BE2C (cell line): ENCODE results near the gene UBE2E1.

Source experiments
- DNase-seq: peaks from one replicate; pipeline ENCODE4 v3.0.0-alpha.2; 2020
- H3K27me3 ChIP-seq: fragments of 250-450 bp; sonication (Bioruptor Pico); 2 replicates; pipeline ENCODE4 v1.5.1; 2020; ENCODE audit warnings: mild to moderate bottlenecking
- H3K36me3 ChIP-seq: fragments of 250-450 bp; sonication (Bioruptor Pico); 2 replicates; pipeline ENCODE4 v1.5.1; 2020; ENCODE audit warnings: mild to moderate bottlenecking
- H3K4me1 ChIP-seq: fragments of 250-450 bp; sonication (Bioruptor Pico); 2 replicates; pipeline ENCODE4 v1.5.1; 2020
- H3K4me3 ChIP-seq: 2 replicates; pipeline ENCODE4 v1.5.1; 2011; ENCODE audit warnings: low read depth, low read length
- H3K9me3 ChIP-seq: fragments of 250-450 bp; sonication (Bioruptor Pico); 2 replicates; pipeline ENCODE4 v1.5.1; 2020
- TF ChIP-seq, protein P1 (sequence below): IDR thresholded peaks from 2 replicates; pipeline ENCODE4 v1.5.1; 2012; ENCODE audit warnings: mild to moderate bottlenecking, low read depth, low read length

UBE2E1 gene

DNA sequence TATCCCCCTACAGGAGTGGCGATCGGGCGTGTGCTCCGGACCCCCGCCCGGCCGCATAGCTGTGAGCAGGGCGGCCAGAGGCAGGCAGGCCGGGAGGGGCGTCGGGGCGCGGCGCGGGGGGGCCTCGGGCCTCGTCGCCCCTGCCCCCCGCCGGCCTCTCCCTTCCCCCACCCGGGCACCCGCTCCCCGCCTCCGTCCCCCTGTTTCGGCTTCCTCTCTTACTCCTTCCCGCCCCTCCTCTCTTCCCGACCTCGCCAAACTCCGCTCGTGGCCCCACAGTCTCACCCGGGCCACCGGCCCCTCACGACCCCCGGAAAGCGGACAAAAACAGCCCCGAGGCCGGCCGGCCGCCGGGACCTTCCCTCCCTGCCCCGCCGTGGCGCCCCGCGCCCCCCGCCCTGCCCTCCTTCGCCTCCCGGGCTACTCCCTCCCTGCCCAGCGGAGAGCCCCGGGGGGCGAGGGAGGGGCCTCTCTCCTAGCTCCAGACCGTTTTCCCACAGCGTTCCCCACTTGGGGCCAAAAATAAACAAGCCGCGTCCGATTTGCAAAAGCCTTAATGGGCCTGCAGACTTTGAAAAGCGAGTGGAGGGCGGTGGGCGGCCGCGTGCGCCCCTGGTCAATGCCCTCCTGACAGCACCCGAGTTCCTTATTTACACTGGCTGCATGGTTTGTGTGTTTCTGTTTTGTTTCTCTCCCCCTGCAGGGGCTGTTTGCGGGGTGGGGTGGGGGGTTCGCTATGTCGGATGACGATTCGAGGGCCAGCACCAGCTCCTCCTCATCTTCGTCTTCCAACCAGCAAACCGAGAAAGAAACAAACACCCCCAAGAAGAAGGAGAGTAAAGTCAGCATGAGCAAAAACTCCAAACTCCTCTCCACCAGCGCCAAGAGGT lies 1.0 kb downstream of the UBE2E1 start:
- H3K4me3 ChIP-seq: peak overlapping the region; percentile 69
- no peaks in the 10 kb centered on the region for H3K36me3 ChIP-seq
- H3K4me1 ChIP-seq: 0 out of 2 replicates have a peak, but pooled peaks cover 4% of the 10 kb centered on the region
- H3K9me3 ChIP-seq: no peaks in the 10 kb centered on the region
- no peaks in the 10 kb centered on the region for H3K27me3 ChIP-seq
- peak; percentile 9 for DNase-seq
- TF ChIP-seq, protein P1, sequence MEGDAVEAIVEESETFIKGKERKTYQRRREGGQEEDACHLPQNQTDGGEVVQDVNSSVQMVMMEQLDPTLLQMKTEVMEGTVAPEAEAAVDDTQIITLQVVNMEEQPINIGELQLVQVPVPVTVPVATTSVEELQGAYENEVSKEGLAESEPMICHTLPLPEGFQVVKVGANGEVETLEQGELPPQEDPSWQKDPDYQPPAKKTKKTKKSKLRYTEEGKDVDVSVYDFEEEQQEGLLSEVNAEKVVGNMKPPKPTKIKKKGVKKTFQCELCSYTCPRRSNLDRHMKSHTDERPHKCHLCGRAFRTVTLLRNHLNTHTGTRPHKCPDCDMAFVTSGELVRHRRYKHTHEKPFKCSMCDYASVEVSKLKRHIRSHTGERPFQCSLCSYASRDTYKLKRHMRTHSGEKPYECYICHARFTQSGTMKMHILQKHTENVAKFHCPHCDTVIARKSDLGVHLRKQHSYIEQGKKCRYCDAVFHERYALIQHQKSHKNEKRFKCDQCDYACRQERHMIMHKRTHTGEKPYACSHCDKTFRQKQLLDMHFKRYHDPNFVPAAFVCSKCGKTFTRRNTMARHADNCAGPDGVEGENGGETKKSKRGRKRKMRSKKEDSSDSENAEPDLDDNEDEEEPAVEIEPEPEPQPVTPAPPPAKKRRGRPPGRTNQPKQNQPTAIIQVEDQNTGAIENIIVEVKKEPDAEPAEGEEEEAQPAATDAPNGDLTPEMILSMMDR: no peak

DNA sequence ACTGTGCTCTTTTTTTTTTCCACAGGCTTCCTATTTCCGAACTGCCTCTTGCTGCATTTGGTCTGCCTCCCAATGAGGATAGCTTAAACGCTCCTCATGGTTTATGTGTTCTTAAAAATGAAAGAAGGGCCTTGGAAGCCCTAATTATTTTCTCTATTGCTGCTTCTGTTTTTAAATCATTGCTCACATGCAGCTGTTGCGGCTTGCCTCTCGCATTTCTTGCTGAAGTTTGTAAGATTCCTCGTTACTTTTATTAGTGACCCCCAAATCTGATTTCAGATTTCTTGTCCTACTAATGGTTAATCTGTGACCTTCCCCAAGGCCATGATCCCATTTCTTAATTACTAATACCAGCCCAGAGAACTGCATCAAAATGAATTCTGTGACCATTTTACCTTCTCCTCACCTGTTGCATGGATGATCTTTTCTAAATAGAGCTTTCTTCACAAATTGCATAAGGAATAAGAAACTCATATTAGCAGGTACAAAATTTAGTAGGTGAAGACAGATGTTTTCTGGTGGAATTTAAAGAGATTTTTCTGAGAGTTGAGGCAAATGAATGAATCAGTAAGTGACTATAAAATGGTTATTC lies 1.8 kb downstream of the UBE2E1 start:
- TF ChIP-seq, protein P1: no peak
- H3K4me1 ChIP-seq: 0 out of 2 replicates have a peak, but pooled peaks cover 4% of the 10 kb centered on the region
- no peaks in the 10 kb centered on the region for H3K9me3 ChIP-seq
- no peaks in the 10 kb centered on the region for H3K36me3 ChIP-seq
- no peak for DNase-seq
- no peaks in the 10 kb centered on the region for H3K27me3 ChIP-seq
- H3K4me3 ChIP-seq: peak overlapping the region; percentile 69

DNA sequence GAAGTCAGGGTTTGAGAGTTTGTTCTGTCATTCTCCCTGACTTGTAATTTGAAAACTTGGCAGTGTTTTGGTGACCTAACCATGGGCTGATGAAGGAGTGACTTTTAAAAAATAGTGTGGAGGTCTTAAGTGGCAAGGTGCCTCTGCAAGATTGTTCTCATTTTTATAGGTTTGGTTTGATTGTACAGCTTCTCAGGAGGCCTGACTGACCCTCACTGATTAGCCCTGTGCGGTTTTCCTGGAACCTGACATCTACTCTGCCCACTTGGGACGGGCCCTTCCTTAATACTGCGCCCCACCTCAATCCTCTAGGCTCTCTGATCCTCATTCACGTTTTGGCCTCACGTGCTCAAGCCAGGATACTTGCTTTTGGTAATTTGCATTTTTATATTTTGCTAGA lies 2.8 kb downstream of the UBE2E1 start:
- DNase-seq: no peak
- H3K27me3 ChIP-seq: no peaks in the 10 kb centered on the region
- no peaks in the 10 kb centered on the region for H3K36me3 ChIP-seq
- H3K4me3 ChIP-seq: no peak overlapping the region
- 0 out of 2 replicates have a peak, but pooled peaks cover 4% of the 10 kb centered on the region for H3K4me1 ChIP-seq
- TF ChIP-seq, protein P1: no peak
- no peaks in the 10 kb centered on the region for H3K9me3 ChIP-seq

DNA sequence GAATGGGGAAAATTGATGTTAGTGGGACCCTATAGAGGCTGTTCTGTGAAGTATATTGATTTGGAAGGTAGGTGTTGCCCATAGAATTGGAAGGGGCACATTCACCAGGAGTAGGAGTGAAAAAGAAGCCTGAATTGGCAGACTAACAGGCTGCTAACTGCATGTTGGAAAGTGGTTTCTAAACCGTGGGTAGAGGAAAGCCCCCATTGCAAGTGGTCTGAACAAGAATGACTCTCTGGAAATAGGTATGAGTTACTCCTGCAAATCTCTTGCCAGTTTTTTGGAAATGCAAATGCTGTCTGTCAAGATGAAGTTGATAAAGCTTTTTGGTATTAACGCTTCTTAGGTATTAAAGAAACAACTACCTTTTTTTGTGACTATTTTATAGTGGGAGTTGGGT lies 3.5 kb downstream of the UBE2E1 start:
- H3K36me3 ChIP-seq: no peaks in the 10 kb centered on the region
- no peaks in the 10 kb centered on the region for H3K9me3 ChIP-seq
- 0 out of 2 replicates have a peak, but pooled peaks cover 4% of the 10 kb centered on the region for H3K4me1 ChIP-seq
- no peak for DNase-seq
- TF ChIP-seq, protein P1: no peak
- no peaks in the 10 kb centered on the region for H3K27me3 ChIP-seq
- no peak overlapping the region for H3K4me3 ChIP-seq

DNA sequence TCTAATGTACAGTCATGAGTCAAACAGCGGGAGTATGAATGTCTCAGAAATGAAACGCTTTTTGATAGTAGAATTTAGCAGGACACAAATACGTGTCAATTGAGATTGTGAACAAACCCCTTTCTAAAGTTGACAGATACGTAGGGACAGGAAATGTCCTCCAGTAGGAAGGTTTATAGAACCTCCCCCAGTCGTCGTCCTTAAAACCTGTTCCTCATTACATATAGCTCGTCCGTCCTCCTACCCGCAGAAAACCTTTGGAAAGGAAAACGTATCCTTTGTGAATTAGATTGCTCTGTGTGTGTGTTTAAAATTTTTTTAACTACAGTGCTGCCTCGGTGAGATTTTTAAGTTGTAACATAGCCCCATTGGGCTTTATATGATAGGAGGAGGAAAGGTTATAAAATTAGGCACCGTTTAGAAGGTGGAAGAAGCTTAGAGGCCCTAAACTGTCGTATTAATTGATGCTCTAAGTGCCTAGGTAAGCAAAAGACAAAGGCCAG lies 4.1 kb downstream of the UBE2E1 start:
- Histone ChIP-seq H3K27me3 (no peaks in the 10 kb centered on the region), H3K4me3 (peak overlapping the region; percentile 66), H3K9me3 (no peaks in the 10 kb centered on the region), H3K4me1 (0 out of 2 replicates have a peak, but pooled peaks cover 4% of the 10 kb centered on the region), H3K36me3 (no peaks in the 10 kb centered on the region)
- TF ChIP-seq, protein P1: no peak
- DNase-seq: no peak
